GM23248 (cell line): ENCODE data around the gene IHH.

Experiments
- EZH2 ChIP-seq: fragments of 200-600 bp; sonication (generic); IDR thresholded peaks from 2 replicates; pipeline ENCODE4 v1.6.1; 2018; ENCODE audit warnings: antibody characterized with exemption, mild to moderate bottlenecking; ENCODE audit not compliant: insufficient read depth, poor library complexity, severe bottlenecking
- EZH2phosphoT487 ChIP-seq: fragments of 200-600 bp; sonication (generic); IDR thresholded peaks from 2 replicates; pipeline ENCODE4 v1.6.1; 2018; ENCODE audit warnings: antibody characterized with exemption, moderate library complexity, mild to moderate bottlenecking, low read depth; ENCODE audit not compliant: insufficient read depth

DNA sequence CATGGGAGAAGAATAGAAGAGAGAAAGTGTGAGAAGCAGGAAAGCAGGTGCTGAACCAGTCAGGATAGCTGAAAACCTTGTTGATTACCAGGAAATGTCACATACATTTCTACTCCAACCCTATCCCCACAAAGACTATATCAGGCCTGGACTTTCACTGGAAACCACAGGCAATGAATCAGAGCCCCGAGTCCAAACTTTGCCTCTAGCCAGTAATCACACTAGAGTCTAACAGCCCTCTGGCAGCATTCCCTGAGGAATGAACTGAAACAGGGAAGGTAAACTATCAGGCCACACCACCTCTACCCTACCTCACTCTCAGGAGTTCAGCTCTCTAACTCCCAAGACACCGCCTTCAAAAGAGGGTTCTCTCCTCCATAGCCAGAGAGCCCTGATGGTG is 18.7 kb upstream of the IHH start:
- TF ChIP-seq EZH2, result no peak
- no peak for TF ChIP-seq EZH2phosphoT487
